ENCODE measurements around the gene SLC30A9. TPM values are rescaled to one million over a fixed set of nuclear protein-coding genes. Genes with fewer than 3 reads are reported as not detected.

The SLC30A9 gene
- total and polyA plus RNA-seq, 2 experiments from 2014 or later: 67.3 to 74.6 TPM

GRCh38 chr4:42015438-42015837 lies 25.1 kb downstream of the SLC30A9 start:
- peaks cover 6% of the 10 kb centered on the region for H3K27me3 Mint-ChIP-seq (ENCODE audit: insufficient read depth, low read depth, poor library complexity)
- Histone ChIP-seq H3K9me2 (ENCODE audit: insufficient read depth) (no peaks in the 10 kb centered on the region), H3K36me3 (ENCODE audit: insufficient read depth) (no peaks in the 10 kb centered on the region), H3K27me3 (ENCODE audit: insufficient read depth) (no peaks in the 10 kb centered on the region), H2AFZ (no peak overlapping the region), H4K20me1 (replicated peaks; ENCODE audit: insufficient read depth) (0 out of 2 replicates have a peak, but pooled peaks cover 5% of the 10 kb centered on the region), H3K4me3 (no peak overlapping the region), H3F3A (replicated peaks; ENCODE audit: low read depth) (no peaks in the 10 kb centered on the region), H3K4me2 (no peak overlapping the region), H3K27ac (ENCODE audit: low read depth) (no peak overlapping the region), H3K79me2 (replicated peaks; ENCODE audit: insufficient read depth) (peaks cover 33% of the 10 kb centered on the region), H3K4me1 (ENCODE audit: insufficient read depth) (no peaks in the 10 kb centered on the region)
- peak overlapping the region; percentile 39 for H3K27ac Mint-ChIP-seq
- DNase-seq (ENCODE audit: low spot score): no peak
- TF ChIP-seq ETS1 (IDR thresholded peaks at IDR 0.05) (no peak), POLR2AphosphoS5 (IDR thresholded peaks at IDR 0.05; ENCODE audit: low read depth) (no peak), JUNB (IDR thresholded peaks at IDR 0.05; ENCODE audit: unreplicated experiment) (no peak), ZNF331 (CRISPR knock-in tag; IDR thresholded peaks at IDR 0.05; ENCODE audit: low read depth) (no peak), EZH2 (IDR thresholded peaks at IDR 0.05; ENCODE audit: low read depth, unreplicated experiment) (no peak), STAT1 (IDR thresholded peaks at IDR 0.05; ENCODE audit: unreplicated experiment) (no peak), NANOG (IDR thresholded peaks at IDR 0.05; ENCODE audit: borderline replicate concordance) (no peak), ZNF114 (CRISPR knock-in tag; IDR thresholded peaks at IDR 0.05) (no peak), CTCF (conservative IDR thresholded peaks at IDR 0.05; ENCODE audit: low read depth in 2 of 2) (no peak), CREB1 (CRISPR knock-in tag; IDR thresholded peaks at IDR 0.05; ENCODE audit: low read depth) (no peak), EZH2phosphoT487 (IDR thresholded peaks at IDR 0.05; ENCODE audit: unreplicated experiment) (no peak)
- TF ChIP-seq, protein P1, sequence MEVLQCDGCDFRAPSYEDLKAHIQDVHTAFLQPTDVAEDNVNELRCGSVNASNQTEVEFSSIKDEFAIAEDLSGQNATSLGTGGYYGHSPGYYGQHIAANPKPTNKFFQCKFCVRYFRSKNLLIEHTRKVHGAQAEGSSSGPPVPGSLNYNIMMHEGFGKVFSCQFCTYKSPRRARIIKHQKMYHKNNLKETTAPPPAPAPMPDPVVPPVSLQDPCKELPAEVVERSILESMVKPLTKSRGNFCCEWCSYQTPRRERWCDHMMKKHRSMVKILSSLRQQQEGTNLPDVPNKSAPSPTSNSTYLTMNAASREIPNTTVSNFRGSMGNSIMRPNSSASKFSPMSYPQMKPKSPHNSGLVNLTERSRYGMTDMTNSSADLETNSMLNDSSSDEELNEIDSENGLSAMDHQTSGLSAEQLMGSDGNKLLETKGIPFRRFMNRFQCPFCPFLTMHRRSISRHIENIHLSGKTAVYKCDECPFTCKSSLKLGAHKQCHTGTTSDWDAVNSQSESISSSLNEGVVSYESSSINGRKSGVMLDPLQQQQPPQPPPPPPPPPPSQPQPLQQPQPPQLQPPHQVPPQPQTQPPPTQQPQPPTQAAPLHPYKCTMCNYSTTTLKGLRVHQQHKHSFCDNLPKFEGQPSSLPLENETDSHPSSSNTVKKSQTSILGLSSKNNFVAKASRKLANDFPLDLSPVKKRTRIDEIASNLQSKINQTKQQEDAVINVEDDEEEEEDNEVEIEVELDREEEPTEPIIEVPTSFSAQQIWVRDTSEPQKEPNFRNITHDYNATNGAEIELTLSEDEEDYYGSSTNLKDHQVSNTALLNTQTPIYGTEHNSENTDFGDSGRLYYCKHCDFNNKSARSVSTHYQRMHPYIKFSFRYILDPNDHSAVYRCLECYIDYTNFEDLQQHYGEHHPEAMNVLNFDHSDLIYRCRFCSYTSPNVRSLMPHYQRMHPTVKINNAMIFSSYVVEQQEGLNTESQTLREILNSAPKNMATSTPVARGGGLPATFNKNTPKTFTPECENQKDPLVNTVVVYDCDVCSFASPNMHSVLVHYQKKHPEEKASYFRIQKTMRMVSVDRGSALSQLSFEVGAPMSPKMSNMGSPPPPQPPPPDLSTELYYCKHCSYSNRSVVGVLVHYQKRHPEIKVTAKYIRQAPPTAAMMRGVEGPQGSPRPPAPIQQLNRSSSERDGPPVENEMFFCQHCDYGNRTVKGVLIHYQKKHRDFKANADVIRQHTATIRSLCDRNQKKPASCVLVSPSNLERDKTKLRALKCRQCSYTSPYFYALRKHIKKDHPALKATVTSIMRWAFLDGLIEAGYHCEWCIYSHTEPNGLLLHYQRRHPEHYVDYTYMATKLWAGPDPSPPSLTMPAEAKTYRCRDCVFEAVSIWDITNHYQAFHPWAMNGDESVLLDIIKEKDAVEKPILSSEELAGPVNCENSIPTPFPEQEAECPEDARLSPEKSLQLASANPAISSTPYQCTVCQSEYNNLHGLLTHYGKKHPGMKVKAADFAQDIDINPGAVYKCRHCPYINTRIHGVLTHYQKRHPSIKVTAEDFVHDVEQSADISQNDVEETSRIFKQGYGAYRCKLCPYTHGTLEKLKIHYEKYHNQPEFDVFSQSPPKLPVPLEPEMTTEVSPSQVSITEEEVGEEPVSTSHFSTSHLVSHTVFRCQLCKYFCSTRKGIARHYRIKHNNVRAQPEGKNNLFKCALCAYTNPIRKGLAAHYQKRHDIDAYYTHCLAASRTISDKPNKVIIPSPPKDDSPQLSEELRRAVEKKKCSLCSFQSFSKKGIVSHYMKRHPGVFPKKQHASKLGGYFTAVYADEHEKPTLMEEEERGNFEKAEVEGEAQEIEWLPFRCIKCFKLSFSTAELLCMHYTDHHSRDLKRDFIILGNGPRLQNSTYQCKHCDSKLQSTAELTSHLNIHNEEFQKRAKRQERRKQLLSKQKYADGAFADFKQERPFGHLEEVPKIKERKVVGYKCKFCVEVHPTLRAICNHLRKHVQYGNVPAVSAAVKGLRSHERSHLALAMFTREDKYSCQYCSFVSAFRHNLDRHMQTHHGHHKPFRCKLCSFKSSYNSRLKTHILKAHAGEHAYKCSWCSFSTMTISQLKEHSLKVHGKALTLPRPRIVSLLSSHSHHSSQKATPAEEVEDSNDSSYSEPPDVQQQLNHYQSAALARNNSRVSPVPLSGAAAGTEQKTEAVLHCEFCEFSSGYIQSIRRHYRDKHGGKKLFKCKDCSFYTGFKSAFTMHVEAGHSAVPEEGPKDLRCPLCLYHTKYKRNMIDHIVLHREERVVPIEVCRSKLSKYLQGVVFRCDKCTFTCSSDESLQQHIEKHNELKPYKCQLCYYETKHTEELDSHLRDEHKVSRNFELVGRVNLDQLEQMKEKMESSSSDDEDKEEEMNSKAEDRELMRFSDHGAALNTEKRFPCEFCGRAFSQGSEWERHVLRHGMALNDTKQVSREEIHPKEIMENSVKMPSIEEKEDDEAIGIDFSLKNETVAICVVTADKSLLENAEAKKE (CRISPR knock-in tag; IDR thresholded peaks at IDR 0.05): no peak
- TF ChIP-seq, protein P2, sequence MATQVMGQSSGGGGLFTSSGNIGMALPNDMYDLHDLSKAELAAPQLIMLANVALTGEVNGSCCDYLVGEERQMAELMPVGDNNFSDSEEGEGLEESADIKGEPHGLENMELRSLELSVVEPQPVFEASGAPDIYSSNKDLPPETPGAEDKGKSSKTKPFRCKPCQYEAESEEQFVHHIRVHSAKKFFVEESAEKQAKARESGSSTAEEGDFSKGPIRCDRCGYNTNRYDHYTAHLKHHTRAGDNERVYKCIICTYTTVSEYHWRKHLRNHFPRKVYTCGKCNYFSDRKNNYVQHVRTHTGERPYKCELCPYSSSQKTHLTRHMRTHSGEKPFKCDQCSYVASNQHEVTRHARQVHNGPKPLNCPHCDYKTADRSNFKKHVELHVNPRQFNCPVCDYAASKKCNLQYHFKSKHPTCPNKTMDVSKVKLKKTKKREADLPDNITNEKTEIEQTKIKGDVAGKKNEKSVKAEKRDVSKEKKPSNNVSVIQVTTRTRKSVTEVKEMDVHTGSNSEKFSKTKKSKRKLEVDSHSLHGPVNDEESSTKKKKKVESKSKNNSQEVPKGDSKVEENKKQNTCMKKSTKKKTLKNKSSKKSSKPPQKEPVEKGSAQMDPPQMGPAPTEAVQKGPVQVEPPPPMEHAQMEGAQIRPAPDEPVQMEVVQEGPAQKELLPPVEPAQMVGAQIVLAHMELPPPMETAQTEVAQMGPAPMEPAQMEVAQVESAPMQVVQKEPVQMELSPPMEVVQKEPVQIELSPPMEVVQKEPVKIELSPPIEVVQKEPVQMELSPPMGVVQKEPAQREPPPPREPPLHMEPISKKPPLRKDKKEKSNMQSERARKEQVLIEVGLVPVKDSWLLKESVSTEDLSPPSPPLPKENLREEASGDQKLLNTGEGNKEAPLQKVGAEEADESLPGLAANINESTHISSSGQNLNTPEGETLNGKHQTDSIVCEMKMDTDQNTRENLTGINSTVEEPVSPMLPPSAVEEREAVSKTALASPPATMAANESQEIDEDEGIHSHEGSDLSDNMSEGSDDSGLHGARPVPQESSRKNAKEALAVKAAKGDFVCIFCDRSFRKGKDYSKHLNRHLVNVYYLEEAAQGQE (IDR thresholded peaks at IDR 0.05; ENCODE audit: unreplicated experiment): no peak
- H3K4me3 Mint-ChIP-seq: no peak overlapping the region
- H3K4me1 Mint-ChIP-seq: no peaks in the 10 kb centered on the region
- peaks cover 11% of the 10 kb centered on the region; the same call in 2 of the 3 replicates for H3K36me3 Mint-ChIP-seq (ENCODE audit: low read depth)
- no peaks in the 10 kb centered on the region for H3K9me3 Mint-ChIP-seq
- no peak for ATAC-seq

Measured in GM23338 (cell line).